Measurements from ENCODE around the gene DRG2.

Gene DRG2

DNA sequence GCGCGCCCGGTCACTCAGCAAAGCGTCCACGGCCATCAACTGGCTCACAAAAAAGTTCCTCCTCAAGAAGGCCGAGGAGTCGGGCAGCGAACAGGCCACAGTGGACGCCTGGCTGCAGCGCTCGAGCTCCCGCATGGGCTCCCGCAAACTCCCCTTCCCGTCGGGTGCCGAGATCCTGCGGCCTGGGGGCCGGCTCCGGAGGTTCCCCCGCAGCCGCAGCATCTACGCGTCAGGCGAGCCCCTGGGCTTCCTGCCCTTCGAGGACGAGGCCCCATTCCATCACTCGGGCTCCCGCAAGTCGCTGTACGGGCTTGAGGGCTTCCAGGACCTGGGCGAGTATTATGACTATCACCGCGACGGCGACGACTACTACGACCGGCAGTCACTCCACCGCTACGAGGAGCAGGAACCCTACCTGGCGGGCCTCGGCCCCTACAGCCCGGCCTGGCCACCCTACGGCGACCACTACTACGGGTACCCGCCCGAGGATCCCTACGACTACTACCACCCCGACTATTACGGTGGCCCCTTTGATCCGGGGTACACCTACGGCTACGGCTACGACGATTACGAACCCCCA is 31.5 kb downstream of the DRG2 start:
- no peak for DNase-seq
- TF ChIP-seq, protein P1, sequence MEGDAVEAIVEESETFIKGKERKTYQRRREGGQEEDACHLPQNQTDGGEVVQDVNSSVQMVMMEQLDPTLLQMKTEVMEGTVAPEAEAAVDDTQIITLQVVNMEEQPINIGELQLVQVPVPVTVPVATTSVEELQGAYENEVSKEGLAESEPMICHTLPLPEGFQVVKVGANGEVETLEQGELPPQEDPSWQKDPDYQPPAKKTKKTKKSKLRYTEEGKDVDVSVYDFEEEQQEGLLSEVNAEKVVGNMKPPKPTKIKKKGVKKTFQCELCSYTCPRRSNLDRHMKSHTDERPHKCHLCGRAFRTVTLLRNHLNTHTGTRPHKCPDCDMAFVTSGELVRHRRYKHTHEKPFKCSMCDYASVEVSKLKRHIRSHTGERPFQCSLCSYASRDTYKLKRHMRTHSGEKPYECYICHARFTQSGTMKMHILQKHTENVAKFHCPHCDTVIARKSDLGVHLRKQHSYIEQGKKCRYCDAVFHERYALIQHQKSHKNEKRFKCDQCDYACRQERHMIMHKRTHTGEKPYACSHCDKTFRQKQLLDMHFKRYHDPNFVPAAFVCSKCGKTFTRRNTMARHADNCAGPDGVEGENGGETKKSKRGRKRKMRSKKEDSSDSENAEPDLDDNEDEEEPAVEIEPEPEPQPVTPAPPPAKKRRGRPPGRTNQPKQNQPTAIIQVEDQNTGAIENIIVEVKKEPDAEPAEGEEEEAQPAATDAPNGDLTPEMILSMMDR (IDR thresholded peaks at IDR 0.05; ENCODE audit: low read depth, low read length, missing control alignments), result no peak
- Histone ChIP-seq H3K27me3 (replicated peaks) (no peaks in the 10 kb centered on the region), H3K36me3 (replicated peaks) (no peaks in the 10 kb centered on the region), H3K4me3 (ENCODE audit: low read depth, low read length) (no peak overlapping the region), H3K27ac (no peak overlapping the region)
- in situ Hi-C loops (cut with HindIII; ENCODE audit: low pct_ligation_motif_present, low sequenced_read_pairs), result no loop called here

DNA sequence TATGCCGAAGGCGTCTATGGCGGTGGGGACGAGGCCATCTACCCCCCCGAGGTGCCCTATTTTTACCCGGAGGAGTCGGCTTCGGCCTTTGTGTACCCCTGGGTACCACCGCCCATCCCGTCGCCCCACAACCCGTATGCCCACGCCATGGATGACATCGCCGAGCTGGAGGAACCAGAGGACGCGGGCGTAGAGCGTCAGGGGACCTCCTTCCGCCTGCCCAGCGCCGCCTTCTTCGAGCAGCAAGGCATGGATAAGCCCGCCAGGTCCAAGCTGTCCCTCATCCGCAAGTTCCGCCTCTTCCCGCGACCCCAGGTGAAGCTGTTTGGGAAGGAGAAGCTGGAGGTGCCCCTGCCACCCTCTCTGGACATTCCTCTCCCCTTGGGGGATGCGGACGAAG is 32.2 kb downstream of the DRG2 start:
- H3K27ac ChIP-seq, result no peak overlapping the region
- TF ChIP-seq, protein P1 (IDR thresholded peaks at IDR 0.05; ENCODE audit: low read depth, low read length, missing control alignments), result no peak
- in situ Hi-C loops (cut with HindIII; ENCODE audit: low pct_ligation_motif_present, low sequenced_read_pairs), result no loop called here

DNA sequence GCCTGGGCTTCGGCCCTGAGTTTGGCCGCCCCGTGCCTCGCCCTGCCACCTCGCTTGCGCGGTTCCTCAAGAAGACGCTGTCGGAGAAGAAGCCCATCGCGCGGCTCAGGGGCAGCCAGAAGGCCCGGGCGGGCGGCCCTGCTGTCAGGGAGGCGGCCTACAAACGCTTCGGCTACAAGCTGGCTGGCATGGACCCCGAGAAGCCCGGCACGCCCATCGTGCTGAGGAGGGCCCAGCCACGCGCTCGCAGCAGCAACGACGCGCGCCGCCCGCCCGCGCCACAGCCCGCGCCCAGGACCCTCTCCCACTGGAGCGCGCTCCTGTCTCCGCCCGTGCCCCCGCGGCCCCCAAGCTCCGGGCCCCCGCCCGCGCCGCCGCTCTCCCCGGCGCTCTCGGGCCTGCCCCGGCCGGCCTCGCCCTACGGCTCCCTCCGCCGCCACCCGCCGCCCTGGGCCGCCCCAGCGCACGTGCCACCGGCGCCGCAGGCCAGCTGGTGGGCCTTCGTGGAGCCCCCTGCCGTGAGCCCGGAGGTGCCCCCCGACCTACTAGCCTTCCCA is 32.8 kb downstream of the DRG2 start:
- Histone ChIP-seq H3K36me3 (replicated peaks) (no peaks in the 10 kb centered on the region), H3K4me3 (ENCODE audit: low read depth, low read length) (no peak overlapping the region), H3K27me3 (replicated peaks) (no peaks in the 10 kb centered on the region), H3K27ac (no peak overlapping the region)
- TF ChIP-seq, protein P1 (IDR thresholded peaks at IDR 0.05; ENCODE audit: low read depth, low read length, missing control alignments), result no peak
- in situ Hi-C loops (cut with HindIII; ENCODE audit: low pct_ligation_motif_present, low sequenced_read_pairs), result no loop called here
- no peak for DNase-seq

More for the DNA sequence above, 32.2 kb downstream of the DRG2 start:
- no peak overlapping the region for H3K4me3 ChIP-seq (ENCODE audit: low read depth, low read length)
- no peak for DNase-seq
- no peaks in the 10 kb centered on the region for H3K36me3 ChIP-seq (replicated peaks)
- no peaks in the 10 kb centered on the region for H3K27me3 ChIP-seq (replicated peaks)

DNA sequence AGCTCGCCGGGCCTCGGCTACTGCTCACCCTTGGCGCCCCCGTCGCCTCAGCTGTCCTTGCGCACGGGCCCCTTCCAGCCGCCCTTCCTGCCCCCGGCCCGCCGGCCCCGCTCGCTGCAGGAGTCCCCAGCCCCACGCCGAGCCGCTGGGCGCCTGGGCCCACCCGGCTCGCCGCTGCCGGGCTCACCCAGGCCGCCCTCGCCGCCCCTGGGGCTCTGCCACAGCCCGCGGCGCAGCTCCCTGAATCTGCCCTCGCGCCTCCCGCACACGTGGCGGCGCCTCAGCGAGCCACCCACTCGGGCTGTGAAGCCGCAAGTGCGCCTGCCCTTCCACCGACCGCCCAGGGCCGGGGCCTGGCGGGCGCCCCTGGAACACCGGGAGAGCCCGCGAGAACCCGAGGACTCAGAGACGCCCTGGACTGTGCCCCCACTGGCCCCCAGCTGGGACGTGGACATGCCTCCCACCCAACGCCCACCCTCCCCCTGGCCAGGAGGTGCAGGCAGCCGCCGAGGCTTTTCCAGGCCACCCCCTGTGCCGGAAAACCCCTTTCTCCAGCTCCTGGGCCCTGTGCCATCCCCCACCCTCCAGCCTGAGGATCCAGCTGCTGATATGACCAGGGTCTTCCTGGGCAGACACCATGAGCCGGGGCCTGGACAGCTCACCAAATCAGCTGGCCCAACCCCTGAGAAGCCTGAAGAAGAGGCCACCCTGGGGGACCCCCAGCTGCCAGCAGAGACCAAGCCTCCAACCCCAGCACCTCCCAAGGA is 33.6 kb downstream of the DRG2 start:
- in situ Hi-C loops (cut with HindIII; ENCODE audit: low pct_ligation_motif_present, low sequenced_read_pairs), result no loop called here
- H3K36me3 ChIP-seq (replicated peaks), result no peaks in the 10 kb centered on the region
- TF ChIP-seq, protein P1 (IDR thresholded peaks at IDR 0.05; ENCODE audit: low read depth, low read length, missing control alignments), result no peak
- H3K27me3 ChIP-seq (replicated peaks), result no peaks in the 10 kb centered on the region
- no peak overlapping the region for H3K4me3 ChIP-seq (ENCODE audit: low read depth, low read length)
- H3K27ac ChIP-seq, result no peak overlapping the region
- no peak for DNase-seq

DNA sequence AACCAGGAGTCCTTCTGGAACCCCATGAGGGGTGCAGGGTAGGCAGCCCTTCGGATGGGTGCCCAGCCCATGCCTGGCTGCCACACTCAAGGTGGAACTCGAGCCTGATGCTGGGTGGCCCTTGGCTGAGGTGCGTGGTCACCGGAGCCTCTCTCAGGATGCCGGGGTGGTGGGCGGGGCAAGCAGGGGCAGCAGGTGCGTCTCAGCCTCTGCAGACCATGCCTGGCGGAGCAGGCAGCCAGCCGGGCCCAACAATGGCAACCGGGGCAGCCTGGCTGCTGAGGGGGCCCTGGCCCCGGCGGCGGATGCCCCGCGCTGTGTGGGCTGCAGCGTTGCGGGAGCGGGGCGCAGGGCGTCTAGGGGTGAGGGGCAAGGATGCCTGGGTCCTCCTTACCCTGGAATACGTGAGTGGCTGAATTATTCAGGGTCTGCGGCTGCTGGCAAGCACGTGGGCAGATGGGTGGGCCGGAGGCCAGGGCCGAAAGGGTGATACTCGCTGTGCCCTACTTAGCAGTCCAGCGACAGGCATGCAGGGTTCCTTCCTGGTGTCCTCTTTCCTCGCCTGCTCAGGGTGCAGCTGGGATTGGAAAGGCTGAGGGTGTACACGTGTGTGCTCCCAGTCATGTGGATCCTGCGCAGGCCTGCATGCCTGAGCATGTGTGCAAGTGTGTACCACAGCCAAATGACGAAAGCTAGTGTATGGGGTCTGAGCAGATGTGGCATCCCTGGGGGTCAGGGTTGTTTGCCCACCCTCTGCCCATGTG is 35.4 kb downstream of the DRG2 start:
- Histone ChIP-seq H3K27ac (no peak overlapping the region), H3K4me3 (ENCODE audit: low read depth, low read length) (no peak overlapping the region), H3K27me3 (replicated peaks) (no peaks in the 10 kb centered on the region), H3K36me3 (replicated peaks) (no peaks in the 10 kb centered on the region)
- in situ Hi-C loops (cut with HindIII; ENCODE audit: low pct_ligation_motif_present, low sequenced_read_pairs), result no loop called here
- no peak for DNase-seq
- TF ChIP-seq, protein P1 (IDR thresholded peaks at IDR 0.05; ENCODE audit: low read depth, low read length, missing control alignments), result no peak
